Esophagus (tissue), 2 donors: ENCODE results near the gene NRDC. TPM values are rescaled to one million over a fixed set of nuclear protein-coding genes. Genes with fewer than 3 reads are reported as not detected.

Source experiments
- H3K27ac ChIP-seq, 2 donors: one replicate each; pipeline ENCODE4 v1.5.1; 2013; ENCODE audit warnings: low read depth in 2 of 2, mild to moderate bottlenecking in 2 of 2, inconsistent platforms in 1 of 2, low read length in 1 of 2, moderate library complexity in 1 of 2
- H3K27me3 ChIP-seq, 2 donors: one replicate each; pipeline ENCODE4 v1.6.1; 2013; ENCODE audit warnings: low read length in 2 of 2, control low read depth in 1 of 2, mild to moderate bottlenecking in 1 of 2; ENCODE audit not compliant: insufficient read depth in 2 of 2, control insufficient read depth in 1 of 2
- H3K36me3 ChIP-seq, 2 donors: one replicate each; pipeline ENCODE4 v1.6.1; 2013; ENCODE audit warnings: low read length in 1 of 2; ENCODE audit not compliant: control insufficient read depth in 2 of 2, insufficient read depth in 2 of 2
- H3K4me1 ChIP-seq, 2 donors: one replicate each; pipeline ENCODE4 v1.6.1; 2013; ENCODE audit warnings: low read length in 1 of 2; ENCODE audit not compliant: control insufficient read depth in 2 of 2, insufficient read depth in 2 of 2
- H3K4me3 ChIP-seq, 2 donors: one replicate each; pipeline ENCODE4 v1.5.1; 2013; ENCODE audit warnings: low read length in 2 of 2, mild to moderate bottlenecking in 2 of 2, low read depth in 1 of 2, moderate library complexity in 1 of 2
- H3K9me3 ChIP-seq, 2 donors: one replicate each; pipeline ENCODE4 v1.6.1; 2013; ENCODE audit warnings: mild to moderate bottlenecking in 2 of 2, low read depth in 1 of 2, low read length in 1 of 2, moderate library complexity in 1 of 2; ENCODE audit not compliant: control insufficient read depth in 2 of 2, insufficient read depth in 1 of 2
- WGBS, 2 donors: extraction: QIAGEN DNeasy Blood & Tissue Kit; methylation state at CpG; one replicate each; pipeline ENCODE4 v1.1.7; 2013; 5-methylcytosine and 5-hydroxymethylcytosine counted together
- polyA plus RNA-seq, 2 donors: library from polyadenylated mRNA; stranded (reverse); fragments of 200-250 nt; gene quantifications; one replicate each; pipeline ENCODE4 v1.2.3, GENCODE V29; 2013
- donor health status: healthy with polysubstance abuse.
- donor health status: Bipolar disorder and iron deficiency.

Gene NRDC
- polyA plus RNA-seq, 2 donors = 51.3 to 78.1 TPM

- Histone ChIP-seq H3K27me3 (no peaks in the 10 kb centered on the region), H3K36me3 (no peaks in the 10 kb centered on the region), H3K4me3 (no peak overlapping the region), H3K27ac (no peak overlapping the region), H3K4me1 (no peaks in the 10 kb centered on the region), H3K9me3 (no peaks in the 10 kb centered on the region)
These were observed 133.3 kb downstream of the NRDC start for GRCh38 chr1:51745304-51745570.

GRCh38 chr1:51744506-51745303 lies 133.8 kb downstream of the NRDC start:
- Histone ChIP-seq H3K27ac (no peak overlapping the region), H3K9me3 (no peaks in the 10 kb centered on the region), H3K36me3 (no peaks in the 10 kb centered on the region), H3K4me1 (no peaks in the 10 kb centered on the region), H3K4me3 (no peak overlapping the region), H3K27me3 (no peaks in the 10 kb centered on the region)
- 86% methylated on average over 4 of the region's 4 CpGs for WGBS, 2 donors

GRCh38 chr1:51741121-51741681 lies 137.3 kb downstream of the NRDC start:
- Histone ChIP-seq H3K36me3 (no peaks in the 10 kb centered on the region), H3K9me3 (no peaks in the 10 kb centered on the region), H3K27me3 (no peaks in the 10 kb centered on the region), H3K4me1 (no peaks in the 10 kb centered on the region), H3K4me3 (no peak overlapping the region), H3K27ac (no peak overlapping the region)
- 98% methylated on average over 1 of the region's 1 CpG for WGBS, 2 donors

- H3K4me3 ChIP-seq = no peak overlapping the region
- H3K27ac ChIP-seq = no peak overlapping the region
- H3K4me1 ChIP-seq = no peaks in the 10 kb centered on the region
- H3K9me3 ChIP-seq = no peaks in the 10 kb centered on the region
- 78 to 79% methylated on average over 3 of the region's 3 CpGs for WGBS, 2 donors
- no peaks in the 10 kb centered on the region for H3K27me3 ChIP-seq
- no peaks in the 10 kb centered on the region for H3K36me3 ChIP-seq
These were observed 137.9 kb downstream of the NRDC start for GRCh38 chr1:51740652-51741051.

Other genes starting within 250 kb of the NRDC start
- under 1 TPM; under 0.01 to 0.02 TPM for gene RAB3B, start 112.0 kb upstream of the NRDC start, polyA plus RNA-seq
- gene KTI12, start 155.1 kb upstream of the NRDC start, polyA plus RNA-seq = 1 to 10 TPM; 2.5 to 6.5 TPM
- gene TXNDC12, start 176.5 kb upstream of the NRDC start, polyA plus RNA-seq = 10 to 100 TPM in 1 of 2 donors, 1 to 10 TPM in 1; 7.1 to 14.9 TPM
- gene BTF3L4, start 177.6 kb upstream of the NRDC start, polyA plus RNA-seq = 10 to 100 TPM; 26.8 to 34.2 TPM